ENCODE results near the gene UBE2V1. TPM values are rescaled to one million over a fixed set of nuclear protein-coding genes. Genes with fewer than 3 reads are reported as not detected.

Gene UBE2V1
- total and polyA plus RNA-seq, 2 donors (not counting 1 experiment from before 2014, with no cell fraction given), result 69.2 to 158 TPM

GRCh38 chr20:50152394-50153152 is 39.6 kb upstream of the UBE2V1 start:
- Histone ChIP-seq H3K27ac (ENCODE audit: low read length in 2 of 2) (peak overlapping the region; percentile 59 to 85), H3K79me2 (ENCODE audit: control insufficient read depth, insufficient read depth, low read length) (peaks cover 46% of the 10 kb centered on the region), H3K4me1 (ENCODE audit: control insufficient read depth in 2 of 2, insufficient read depth in 2 of 2, low read length in 2 of 2) (peaks cover 18 to 25% of the 10 kb centered on the region in 2 donors), H2AFZ (ENCODE audit: insufficient read depth, low read depth, low read length, poor library complexity, severe bottlenecking) (peak overlapping the region; percentile 76), H3K4me2 (replicated peaks; ENCODE audit: low read depth, low read length, poor library complexity, severe bottlenecking) (peak overlapping the region; percentile 90), H3K36me3 (replicated peaks in 1 of 2; ENCODE audit: control extremely low read depth in 1 of 2, control insufficient read depth in 1 of 2, extremely low read depth in 1 of 2, insufficient read depth in 2 of 2, low read length in 1 of 2) (peaks cover 0 to 10% of the 10 kb centered on the region in 2 experiments), H3K27me3 (replicated peaks in 1 of 4; ENCODE audit: control extremely low read depth in 1 of 4, control insufficient read depth in 3 of 4, insufficient read depth in 4 of 4, low read length in 3 of 4) (no peaks in the 10 kb centered on the region), H4K20me1 (ENCODE audit: control insufficient read depth, insufficient read depth, low read length, poor library complexity, severe bottlenecking) (peaks cover 11% of the 10 kb centered on the region), H3K9me3 (ENCODE audit: control extremely low read depth in 1 of 3, control insufficient read depth in 2 of 3, insufficient read depth in 1 of 3, low read length in 2 of 3) (no peaks in the 10 kb centered on the region), H3K4me3 (ENCODE audit: control extremely low read depth in 1 of 5, extremely low read depth in 1 of 5, insufficient read depth in 1 of 5, low read depth in 2 of 5, low read length in 4 of 5) (peak overlapping the region; percentile 71 to 96 (median 87)), H3K9ac (ENCODE audit: low read length) (peak overlapping the region; percentile 85)
- Mint-ChIP-seq H3K4me3 (peak overlapping the region; percentile 77), H3K27ac (peak overlapping the region; percentile 86), H3K27me3 (no peaks in the 10 kb centered on the region), H3K9me3 (ENCODE audit: insufficient read depth) (no peaks in the 10 kb centered on the region), H3K4me1 (peaks cover 45% of the 10 kb centered on the region)
- ChIA-PET CTCF (interaction anchor here (0.7 to 6.8 kb wide), 9 partner anchors 9 to 312 kb away, joined by 3 to 40 read pairs (median 7); partner anchors contain the start of gene UBE2V1), POLR2A (interaction anchor here (1.2 to 2.3 kb wide), 3 partner anchors 17 to 217 kb away, joined by 3 to 10 read pairs (median 4); partner anchors contain the start of gene RNF114)
- intact Hi-C loops (cut with micrococcal nuclease), result loop anchor here (1.0 kb wide), 2 partner anchors 14 to 39 kb away; partner anchors contain the start of gene UBE2V1
- WGBS (ENCODE audit: insufficient coverage), result 43% methylated on average over 4 of the region's 4 CpGs
- TF ChIP-seq CTCF (IDR thresholded peaks at IDR 0.05) (no peak), EZH2 (IDR thresholded peaks at IDR 0.05; ENCODE audit: borderline replicate concordance, insufficient read depth, low read depth, low read length, poor library complexity, severe bottlenecking) (no peak)
- no peak for DNase-seq
- no peak for ATAC-seq (ENCODE audit: low read depth)
